Measurements from ENCODE around the gene ONECUT3.

Gene ONECUT3

GRCh38 chr19:1799695-1800342 is 46.5 kb downstream of the ONECUT3 start:
- DNase-seq = no peak

- DNase-seq = no peak
Measured at GRCh38 chr19:1804858-1805257, 51.6 kb downstream of the ONECUT3 start.

DNA sequence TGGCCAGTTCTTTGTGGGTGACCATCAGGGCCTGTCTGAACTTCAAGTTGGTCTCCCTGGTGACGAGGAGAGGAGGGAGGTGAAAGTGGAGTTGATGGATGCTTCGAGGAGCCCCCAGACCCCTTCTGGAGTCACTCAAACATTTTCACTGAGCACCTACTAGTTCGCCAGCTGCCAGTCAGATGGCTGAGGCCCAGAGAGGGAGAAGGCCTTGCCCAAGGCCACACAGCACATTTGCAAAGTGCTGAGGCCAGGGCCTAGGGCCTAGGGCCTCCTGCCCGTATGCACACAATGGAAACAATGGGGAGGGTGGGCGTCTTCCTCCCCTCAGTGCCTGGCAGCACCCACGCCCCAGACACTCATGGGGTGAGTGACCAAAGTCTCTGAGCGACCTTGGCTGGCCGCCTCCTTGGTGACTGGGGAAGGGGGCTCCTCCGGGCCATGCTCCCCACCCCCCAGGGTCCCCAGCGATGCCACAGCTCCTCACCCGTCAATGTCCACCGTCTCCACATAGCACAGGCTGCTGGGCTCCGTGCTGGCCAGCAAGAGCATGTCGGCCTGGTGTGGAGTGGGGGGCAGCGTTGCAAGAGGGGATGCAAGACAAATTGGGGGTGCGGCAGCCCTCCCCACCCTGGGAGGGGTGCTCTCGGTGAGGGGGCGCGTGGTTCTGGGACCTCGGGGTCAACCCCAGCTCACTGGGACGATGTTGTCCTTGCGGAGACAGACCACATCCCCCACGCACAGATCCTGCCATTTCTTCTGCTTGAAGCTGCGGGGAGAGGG is 52.3 kb downstream of the ONECUT3 start:
- no peak for DNase-seq

GRCh38 chr19:1806184-1807029 is 53.1 kb downstream of the ONECUT3 start:
- no peak for DNase-seq

- no peak for DNase-seq
Measured at GRCh38 chr19:1807030-1807694, 53.9 kb downstream of the ONECUT3 start.

- no peak for DNase-seq
Measured at GRCh38 chr19:1807695-1808394, 54.5 kb downstream of the ONECUT3 start.

GRCh38 chr19:1808395-1808731 is 55.1 kb downstream of the ONECUT3 start:
- DNase-seq = no peak

GRCh38 chr19:1809678-1810077 is 56.4 kb downstream of the ONECUT3 start:
- DNase-seq = no peak

DNA sequence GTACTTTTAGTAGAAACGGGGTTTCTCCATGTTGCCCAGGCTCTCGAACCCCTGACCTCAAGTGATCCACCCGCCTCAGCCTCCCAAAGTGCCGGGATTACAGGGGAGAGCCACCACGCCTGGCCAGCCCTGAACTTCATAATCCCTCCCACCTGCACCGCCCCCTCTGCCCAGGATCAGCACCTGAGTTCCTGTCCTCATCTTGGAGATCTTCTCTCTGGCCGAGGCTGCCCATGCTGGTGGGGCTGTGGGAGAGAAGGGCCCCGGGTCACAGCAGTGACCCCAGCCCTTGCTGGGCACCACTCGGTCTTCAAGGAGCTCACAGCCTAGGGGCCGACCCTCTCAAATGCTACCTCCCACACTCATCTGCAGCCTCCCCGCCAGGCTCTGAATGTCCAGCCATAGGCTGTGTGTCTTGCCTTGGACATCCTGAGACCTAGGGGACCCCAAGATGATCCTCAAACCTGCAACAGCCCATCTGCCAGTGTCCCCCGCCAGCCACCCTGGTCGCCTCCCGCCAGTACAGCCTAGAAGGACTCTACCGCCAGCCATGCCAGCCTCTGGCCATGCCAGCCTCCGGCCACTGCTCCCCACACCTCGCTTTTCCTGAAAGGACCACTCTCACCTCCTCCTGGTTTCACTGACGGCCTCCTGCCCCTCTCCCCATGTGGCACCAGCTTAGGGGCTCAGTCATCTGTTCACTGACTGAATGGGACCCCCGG is 57.3 kb downstream of the ONECUT3 start:
- DNase-seq = no peak

DNA sequence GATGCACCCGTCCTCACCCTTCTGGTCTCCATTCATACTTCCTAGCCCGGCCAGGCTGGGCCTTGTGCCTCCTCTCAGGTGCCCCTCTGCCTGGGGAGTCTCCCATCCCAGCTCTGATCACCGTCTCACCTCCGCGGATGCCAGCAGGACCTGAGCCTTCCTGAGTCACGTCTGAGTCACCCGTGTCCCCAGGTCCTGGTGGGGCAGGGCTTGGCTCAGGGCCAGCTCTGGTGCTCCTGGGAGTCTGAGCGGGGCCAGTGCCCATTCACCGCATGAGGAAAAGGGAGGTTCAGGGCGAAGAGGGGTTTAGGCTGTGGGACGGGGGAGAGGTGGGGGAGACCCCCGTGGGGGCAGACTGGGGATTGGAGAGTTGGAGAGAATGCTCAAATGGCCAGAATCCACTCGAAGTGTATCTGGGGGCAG is 58.2 kb downstream of the ONECUT3 start:
- DNase-seq = peak; percentile 41

DNA sequence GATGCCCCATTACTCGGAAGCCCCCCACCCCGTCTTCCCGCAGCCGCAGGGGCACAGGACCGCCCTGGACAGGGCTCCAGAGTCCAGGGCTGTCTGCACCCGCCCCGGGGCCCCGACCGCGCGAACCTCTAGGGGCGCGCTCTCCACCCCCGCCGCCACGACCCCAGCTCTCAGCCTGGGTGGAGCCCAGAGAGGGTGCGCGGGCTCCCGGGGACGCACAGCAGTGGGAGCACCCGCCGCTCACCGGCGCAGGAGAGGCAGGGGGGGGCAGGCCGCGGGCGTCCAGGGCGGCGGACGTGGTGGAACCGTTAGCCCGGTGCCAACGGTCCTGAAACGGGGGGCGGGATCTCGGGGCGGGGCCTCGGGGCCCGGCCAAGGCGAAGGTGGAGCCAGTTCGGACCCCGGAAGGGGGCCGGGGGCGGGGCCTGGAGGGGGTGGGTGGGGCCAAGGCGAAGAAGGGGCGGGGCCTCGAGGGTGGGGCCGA is 58.7 kb downstream of the ONECUT3 start, which contains the start of gene ATP8B3:
Gene ATP8B3 (minus strand): TSS at position 335 of the 484 bp plus-strand sequence. CDS start 540 bp downstream, outside the sequence.
- DNase-seq = no peak

- peak; percentile 87 for DNase-seq
Measured at GRCh38 chr19:1812426-1813191, 59.3 kb downstream of the ONECUT3 start.

- no peak for DNase-seq
Measured at GRCh38 chr19:1813192-1814182, 60.2 kb downstream of the ONECUT3 start.

DNA sequence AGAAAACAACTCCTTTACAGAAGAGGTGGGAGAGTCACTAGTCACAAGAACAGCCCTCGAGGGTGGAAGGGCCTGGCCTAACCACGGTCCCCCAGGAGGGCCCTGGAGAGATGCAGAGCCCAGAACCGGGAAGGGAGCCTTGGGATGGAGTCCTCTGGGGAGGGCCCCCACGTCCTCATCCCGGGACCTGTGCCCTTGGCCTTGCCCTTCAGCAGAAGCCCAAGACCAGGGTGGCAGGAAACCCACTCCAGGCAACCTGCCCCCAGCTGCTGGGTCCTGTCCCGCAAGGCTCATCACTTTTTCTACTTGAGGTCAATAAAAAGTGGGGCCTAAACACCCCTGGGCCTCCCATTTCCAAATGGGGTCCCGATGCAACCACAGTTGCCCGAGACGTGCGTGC is 61.1 kb downstream of the ONECUT3 start:
- no peak for DNase-seq

GRCh38 chr19:1814833-1815604 is 61.7 kb downstream of the ONECUT3 start:
- no peak for DNase-seq

DNA sequence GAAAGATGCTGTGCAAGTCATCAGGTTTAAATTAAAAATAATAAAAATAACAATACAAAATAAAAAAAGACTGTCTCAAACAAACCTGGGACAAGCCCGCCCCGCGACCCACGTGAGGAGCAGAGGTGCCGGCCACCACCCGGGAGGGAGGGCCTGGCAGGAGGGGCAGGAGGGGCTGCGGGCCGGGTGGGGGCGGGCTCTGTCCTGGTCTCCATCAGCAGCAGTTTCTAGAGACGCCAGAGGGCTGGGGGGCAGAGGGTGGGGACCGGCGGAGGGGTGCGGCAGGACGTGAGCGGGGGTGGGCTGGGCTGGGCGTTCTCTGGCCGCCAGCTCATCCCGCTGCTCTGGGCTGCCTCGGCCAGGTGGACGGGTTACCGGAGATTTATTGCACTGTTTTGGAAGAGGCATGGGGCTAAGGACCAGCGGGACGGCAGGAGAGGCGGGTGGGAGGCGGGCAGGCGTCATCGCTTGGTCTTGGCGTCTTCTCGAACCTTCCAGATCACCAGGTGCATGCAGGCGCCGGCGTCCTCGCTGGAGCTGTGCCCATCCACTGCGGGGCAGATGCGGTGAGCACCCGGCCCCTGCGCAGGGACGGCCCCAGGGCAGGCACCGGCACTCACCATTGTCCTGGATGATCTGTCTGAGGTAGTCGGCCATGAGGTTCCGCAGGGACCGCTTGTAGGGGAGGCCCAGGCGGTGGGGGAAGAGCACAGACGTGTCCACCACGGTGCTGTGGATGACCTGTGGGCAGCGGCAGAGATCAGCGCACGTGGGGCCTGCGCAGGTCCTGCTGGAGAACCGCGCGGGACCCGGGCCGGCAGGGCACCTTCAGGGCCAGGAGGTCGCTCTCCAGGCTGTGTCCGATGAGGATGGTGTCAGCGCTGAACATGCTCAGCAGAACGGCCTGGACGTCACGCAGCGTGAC is 62.6 kb downstream of the ONECUT3 start:
- no peak for DNase-seq

Measured in fibroblast of skin of abdomen (primary cell).